ENCODE measurements around the gene VASH1. TPM values are rescaled to one million over a fixed set of nuclear protein-coding genes. Genes with fewer than 3 reads are reported as not detected.

VASH1 gene
- total RNA-seq: 0.33 and 1.2 TPM in 2 replicates

GRCh38 chr14:76761136-76761959 is at the start of gene VASH1:
Gene VASH1 (plus strand): TSS chr14:76761468. CDS start chr14:76762822, 1,354 bp downstream.

GRCh38 chr14:76812422-76813383 is 51.4 kb downstream of the VASH1 start, which contains the start of gene ANGEL1:
Gene ANGEL1 (minus strand): TSS chr14:76812882. CDS start chr14:76812827, 55 bp downstream.

GRCh38 chr14:76826122-76826521 is 64.9 kb downstream of the VASH1 start, which contains the start of gene LRRC74A:
Gene LRRC74A (plus strand): TSS chr14:76826408. CDS start chr14:76826698, 290 bp downstream.

Other genes with a start within 250 kb of the VASH1 start
- gene ANGEL1, start 51.4 kb downstream of the VASH1 start, total RNA-seq: 8.6 TPM in 2 replicates
- gene LRRC74A, start 64.9 kb downstream of the VASH1 start, total RNA-seq: not detected in 2 replicates